Panc1 (cell line): ENCODE results near the gene CPPED1. TPM values are rescaled to one million over a fixed set of nuclear protein-coding genes. Genes with fewer than 3 reads are reported as not detected.

Source experiments
- ATAC-seq: fragments of 200-7000 bp; cut with Tn5 transposase; 2 replicates; pipeline ENCODE4 v1.9.1; 2020; ENCODE audit warnings: mild to moderate bottlenecking, moderate library complexity
- BruUV-seq: library from RNA; stranded (reverse); fragments of 400-500 nt; replicated peaks from 2 replicates; lab custom pipeline; 2021; lab: Mats Ljungman, UMichigan
- CTCF ChIA-PET: fragments of 300-600 bp; sonication (Branson Sonifier 250); formaldehyde crosslinking; loops from one replicate; lab custom pipeline; 2022; ENCODE audit warnings: antibody characterized with exemption; lab: Charles Lee
- POLR2A ChIA-PET: fragments of 300-600 bp; sonication (Branson Sonifier 250); formaldehyde crosslinking; loops from one replicate; lab custom pipeline; 2022; ENCODE audit warnings: antibody characterized with exemption; lab: Charles Lee
- DNase-seq: peaks from one replicate; pipeline ENCODE4 v3.0.0-alpha.2; 2010; ENCODE audit warnings: low read depth, low spot score
- H3K27ac ChIP-seq: 2 replicates; pipeline ENCODE4 v1.5.1; 2011; ENCODE audit warnings: mild to moderate bottlenecking, low read length, inconsistent platforms
- H3K27me3 ChIP-seq: fragments of 200-500 bp; sonication (Bioruptor generic); 2 replicates; pipeline ENCODE4 v1.6.0; 2014; ENCODE audit warnings: low read length, inconsistent platforms; ENCODE audit not compliant: control insufficient read depth, insufficient read depth
- H3K36me3 ChIP-seq: fragments of 200-500 bp; sonication (Bioruptor generic); 2 replicates; pipeline ENCODE4 v1.5.1; 2014; ENCODE audit warnings: inconsistent platforms, mild to moderate bottlenecking, low read length, moderate library complexity; ENCODE audit not compliant: control insufficient read depth, insufficient read depth
- H3K4me1 ChIP-seq: 2 replicates; pipeline ENCODE4 v1.5.1; 2011; ENCODE audit warnings: inconsistent platforms, mild to moderate bottlenecking, low read length, moderate library complexity; ENCODE audit not compliant: control insufficient read depth, insufficient read depth
- H3K4me3 ChIP-seq, 2 experiments: 2 replicates each; pipeline ENCODE4 v1.5.1; 2011 to 2012; ENCODE audit warnings: low read depth in 2 of 2, low read length in 2 of 2, mild to moderate bottlenecking in 2 of 2, inconsistent platforms in 1 of 2, moderate library complexity in 1 of 2
- H3K9me3 ChIP-seq: fragments of 200-500 bp; sonication (Bioruptor generic); 2 replicates; pipeline ENCODE4 v1.5.1; 2014; ENCODE audit warnings: low read depth, mild to moderate bottlenecking, inconsistent platforms, low read length, moderate library complexity; ENCODE audit not compliant: control insufficient read depth, insufficient read depth
- CTCF ChIP-seq: fragments of 450-650 bp; IDR thresholded peaks from 2 replicates; pipeline ENCODE4 v1.5.1; 2017; ENCODE audit warnings: mild to moderate bottlenecking
- POLR2AphosphoS5 ChIP-seq: IDR thresholded peaks from 2 replicates; pipeline ENCODE4 v1.6.1; 2012; ENCODE audit warnings: mild to moderate bottlenecking, low read depth, low read length, moderate library complexity
- REST ChIP-seq, 2 experiments: IDR thresholded peaks; 2 replicates each; pipeline ENCODE4 v1.6.1; 2011 to 2012; ENCODE audit warnings: low read depth in 2 of 2, control low read depth in 1 of 2, low read length in 1 of 2, mild to moderate bottlenecking in 1 of 2, moderate library complexity in 1 of 2; ENCODE audit not compliant: insufficient read depth in 1 of 2
- SIN3A ChIP-seq: IDR thresholded peaks from 2 replicates; pipeline ENCODE4 v1.6.1; 2012; ENCODE audit warnings: low read depth, mild to moderate bottlenecking, low read length, moderate library complexity, borderline replicate concordance; ENCODE audit not compliant: insufficient read depth
- TCF7L2 ChIP-seq: IDR thresholded peaks from 2 replicates; pipeline ENCODE4 v1.6.1; 2011; ENCODE audit warnings: mild to moderate bottlenecking, low read depth, low read length, inconsistent platforms
- in situ Hi-C: cut with HindIII; loops from 2 replicates; pipeline ENCODE4 v1.10.0; 2016; ENCODE audit warnings: low sequenced_read_pairs, low pct_unique_long_range_greater_than_20kb
- intact Hi-C: fragments of 100-400 bp; cut with micrococcal nuclease; formaldehyde crosslinking; loops from one replicate; pipeline ENCODE4 v1.10.0; 2022; ENCODE audit not compliant: unreplicated experiment
- total RNA-seq: library from RNA; stranded (reverse); gene quantifications from one replicate; pipeline ENCODE4 v1.2.1, GENCODE V29; 2021; ENCODE audit not compliant: unreplicated experiment

Gene CPPED1
- total RNA-seq, 1 experiment from 2014 or later, result 12.5 TPM

GRCh38 chr16:12780467-12780866 is 23.2 kb downstream of the CPPED1 start:
- no peak overlapping the region for H3K4me3 ChIP-seq
- intact Hi-C loops, result no loop called here

GRCh38 chr16:12778726-12779125 is 25.0 kb downstream of the CPPED1 start:
- no peaks in the 10 kb centered on the region for H3K4me1 ChIP-seq
- TF ChIP-seq REST (IDR thresholded peaks at IDR 0.05; ENCODE audit: insufficient read depth in 1 of 2, low read depth in 2 of 2, low read length in 1 of 2), result no peak
- no TSS peak for BruUV-seq
- H3K36me3 ChIP-seq, result no peaks in the 10 kb centered on the region
- POLR2A ChIA-PET, result no interaction called here
- H3K9me3 ChIP-seq, result no peaks in the 10 kb centered on the region
- in situ Hi-C loops (no loop called here), intact Hi-C loops (no loop called here)
- CTCF ChIA-PET, result no interaction called here
- DNase-seq (no peak), ATAC-seq (no peak)
- no peak overlapping the region for H3K27ac ChIP-seq
- H3K27me3 ChIP-seq, result no peaks in the 10 kb centered on the region
- H3K4me3 ChIP-seq, result no peak overlapping the region

More at GRCh38 chr16:12780467-12780866, 23.2 kb downstream of the CPPED1 start:
- H3K4me1 ChIP-seq, result no peaks in the 10 kb centered on the region
- no peaks in the 10 kb centered on the region for H3K9me3 ChIP-seq
- no TSS peak for BruUV-seq
- H3K27ac ChIP-seq, result no peak overlapping the region
- no peak for ATAC-seq
- in situ Hi-C loops, result no loop called here
- no peaks in the 10 kb centered on the region for H3K27me3 ChIP-seq
- no peaks in the 10 kb centered on the region for H3K36me3 ChIP-seq
- ChIA-PET CTCF (no interaction called here), POLR2A (no interaction called here)
- TF ChIP-seq TCF7L2 (no peak), POLR2AphosphoS5 (no peak), REST (IDR thresholded peaks at IDR 0.05; ENCODE audit: insufficient read depth in 1 of 2, low read depth in 2 of 2, low read length in 1 of 2) (no peak), SIN3A (no peak), CTCF (no peak)
- no peak for DNase-seq
